ENCODE measurements around the gene TDRD7.

- no peak for TF ChIP-seq TAF1 (IDR thresholded peaks at IDR 0.05; ENCODE audit: low read depth)
- no peak for TF ChIP-seq CTCF (IDR thresholded peaks at IDR 0.05; ENCODE audit: poor library complexity, severe bottlenecking)
- no peak for TF ChIP-seq RAD21 (conservative IDR thresholded peaks at IDR 0.05)
- TF ChIP-seq EP300 (conservative IDR thresholded peaks at IDR 0.05; ENCODE audit: poor library complexity, severe bottlenecking): no peak
- no peak for TF ChIP-seq EZH2 (IDR thresholded peaks at IDR 0.05; ENCODE audit: borderline replicate concordance, insufficient read depth, low read length, poor library complexity, severe bottlenecking)
- no peak for TF ChIP-seq POLR2AphosphoS5 (IDR thresholded peaks at IDR 0.05)
These were observed 90.5 kb downstream of the TDRD7 start for GRCh38 chr9:97502222-97502983.
